GM19043 (cell line): Measurements from ENCODE around the gene CD226.
"Not testable (repeated sequence)": the region's sequence is repeated elsewhere in the genome, so short reads cannot be mapped to it uniquely, and the experiment has no call there.

Experiments
- ATAC-seq: cut with Tn5 transposase; IDR thresholded peaks from one replicate; pipeline ENCODE4 v1.9.1; 2021; ENCODE audit warnings: low read depth; ENCODE audit not compliant: unreplicated experiment

The CD226 gene

DNA sequence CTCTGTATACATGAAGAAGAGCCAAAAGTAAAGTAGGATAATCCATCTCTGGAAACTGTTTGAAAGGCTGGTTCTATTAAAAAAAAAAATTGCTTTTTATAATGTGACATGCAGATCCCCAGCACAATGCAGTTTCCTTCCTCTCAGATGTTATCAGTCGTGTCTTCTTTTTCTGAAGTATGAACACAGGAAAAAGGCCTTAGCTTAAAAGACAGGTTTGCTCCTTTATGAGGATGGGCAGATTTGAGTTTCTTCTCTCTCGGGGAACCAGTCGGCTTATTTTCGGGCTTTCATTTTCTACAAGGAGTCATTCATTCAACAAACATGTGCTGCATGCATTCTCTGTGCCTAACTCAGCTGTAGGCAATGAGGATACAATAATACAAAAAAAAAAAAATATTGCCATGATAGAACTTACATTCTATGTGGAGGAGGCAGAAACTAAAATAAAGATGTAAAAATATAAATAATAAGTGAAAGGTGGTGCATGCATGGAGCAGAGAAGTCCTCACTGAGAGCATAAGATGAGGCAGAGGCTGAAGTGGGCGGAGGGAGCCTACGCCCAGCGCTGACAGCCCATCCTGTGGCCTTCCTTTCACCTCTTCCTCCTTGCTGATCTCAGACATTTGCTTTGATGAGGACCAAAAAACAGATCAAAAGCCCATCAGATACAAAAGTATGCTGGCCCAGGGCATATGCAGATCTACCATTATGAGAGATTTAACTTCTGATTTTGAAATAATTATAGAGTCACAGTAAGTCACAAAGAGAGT, at the start of gene CD226:
CD226 (minus strand) TSS at position 513 of the 773 bp plus-strand sequence; CDS start at position 46, 467 bp downstream.
- peak; percentile 40 for ATAC-seq

GRCh38 chr18:69996951-69997798, 49.5 kb upstream of the CD226 start:
- no peak for ATAC-seq

GRCh38 chr18:69996417-69996816, 48.7 kb upstream of the CD226 start:
- ATAC-seq = no peak

DNA sequence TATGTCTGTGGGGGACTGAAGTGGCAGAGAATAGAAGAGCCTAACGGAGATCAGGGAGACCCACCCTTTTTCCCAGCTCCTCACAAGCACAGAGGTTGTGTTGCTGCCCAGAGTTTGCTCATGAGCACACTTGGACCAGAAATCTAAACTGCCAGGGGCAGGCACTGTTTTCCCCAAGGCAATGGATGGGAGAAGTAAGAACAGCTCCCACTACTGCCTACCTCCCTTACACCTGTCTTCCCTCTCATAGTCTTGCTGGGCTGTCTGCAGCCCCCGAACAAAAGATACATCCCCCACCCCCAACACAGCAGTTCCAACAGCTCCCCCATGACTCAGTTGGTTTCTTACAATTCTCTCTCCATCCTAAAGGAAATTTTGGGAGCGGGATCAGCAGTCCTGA, 48.1 kb upstream of the CD226 start:
- ATAC-seq = no peak

- no peak for ATAC-seq
Observed at GRCh38 chr18:69992776-69993175, 45.1 kb upstream of the CD226 start.

DNA sequence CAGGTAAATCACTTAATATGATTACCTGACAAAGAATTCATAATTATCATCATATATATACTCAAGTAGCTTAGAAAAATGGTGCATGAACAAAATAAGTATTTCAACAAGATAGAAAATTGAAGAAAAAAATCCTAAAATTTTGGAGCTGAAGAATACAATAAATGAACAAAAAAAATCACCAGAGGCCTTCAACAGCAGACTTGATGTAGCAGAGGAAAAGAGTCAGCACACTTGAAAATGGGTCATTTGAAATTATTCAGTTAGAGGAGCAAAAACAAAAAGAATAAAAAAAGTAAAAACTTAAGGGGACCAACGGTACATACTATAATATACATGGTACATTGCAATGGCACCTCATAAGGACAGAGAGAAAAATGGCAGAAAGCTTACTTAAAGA, 40.2 kb upstream of the CD226 start:
- ATAC-seq = no peak

DNA sequence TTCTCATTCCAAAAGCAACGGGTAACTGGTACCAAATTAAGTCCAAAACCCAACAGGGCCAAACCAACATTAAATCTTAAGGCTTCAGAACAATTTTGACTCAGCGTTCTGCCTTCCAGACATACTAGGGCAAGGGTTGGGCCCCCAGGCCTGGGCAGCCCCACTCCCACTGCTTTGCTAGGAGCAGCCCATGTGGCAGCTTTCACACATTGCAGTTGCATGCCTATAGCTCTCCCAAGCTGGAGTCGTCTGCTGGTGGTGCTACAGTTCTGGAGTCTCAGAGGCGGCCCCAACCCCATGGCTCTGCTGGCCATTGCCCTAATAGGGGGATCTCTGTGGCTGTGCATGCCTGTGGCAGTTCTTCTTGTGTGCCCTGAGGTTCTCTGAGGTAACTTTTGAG, 37.6 kb upstream of the CD226 start:
- ATAC-seq = no peak

DNA sequence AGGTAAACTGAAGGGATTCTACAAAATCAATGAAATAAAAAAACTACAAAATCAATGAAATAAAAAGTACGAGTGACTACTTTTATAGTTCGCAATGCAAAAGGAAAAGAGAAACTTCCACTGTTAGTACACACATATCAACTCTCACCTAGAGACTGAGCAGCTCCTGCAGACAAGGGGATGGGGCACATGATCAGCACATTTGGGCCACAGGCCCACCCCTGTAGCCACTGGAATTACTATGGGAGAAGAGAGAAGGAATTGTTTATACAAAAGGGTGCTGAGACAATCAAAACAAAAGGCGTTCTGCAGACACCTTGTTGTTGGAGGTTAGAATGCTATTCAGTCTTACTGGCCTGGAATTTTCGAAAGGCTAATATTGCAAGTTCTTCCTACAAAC, 34.7 kb upstream of the CD226 start:
- ATAC-seq = no peak

DNA sequence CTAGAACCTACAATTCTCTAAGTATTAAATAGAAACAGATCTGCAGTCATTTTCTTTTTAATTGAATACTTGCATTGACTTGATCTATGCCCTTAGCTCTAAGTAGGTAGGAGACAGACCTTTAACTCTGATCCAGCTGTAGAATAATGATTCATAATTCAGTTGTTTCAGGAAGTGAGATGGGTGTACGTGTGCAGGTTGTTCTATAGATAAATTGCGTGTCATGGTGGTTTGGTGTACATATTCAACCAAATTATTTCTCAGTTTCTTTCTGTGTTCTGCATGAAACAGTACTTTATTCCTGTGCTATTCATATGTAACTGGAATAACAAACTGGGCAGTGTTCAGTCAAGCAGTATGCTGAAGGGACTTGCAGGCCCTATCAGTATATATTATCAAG, 34.3 kb upstream of the CD226 start:
- peak; percentile 37 for ATAC-seq

GRCh38 chr18:69980982-69981804, 33.5 kb upstream of the CD226 start:
- no peak for ATAC-seq

GRCh38 chr18:69980509-69980908, 32.8 kb upstream of the CD226 start:
- ATAC-seq = no peak

GRCh38 chr18:69978732-69979715, 31.4 kb upstream of the CD226 start:
- ATAC-seq = peak; percentile 55

GRCh38 chr18:69975294-69975693, 27.6 kb upstream of the CD226 start:
- not testable (repeated sequence) for ATAC-seq

GRCh38 chr18:69974365-69974764, 26.7 kb upstream of the CD226 start:
- no peak for ATAC-seq

DNA sequence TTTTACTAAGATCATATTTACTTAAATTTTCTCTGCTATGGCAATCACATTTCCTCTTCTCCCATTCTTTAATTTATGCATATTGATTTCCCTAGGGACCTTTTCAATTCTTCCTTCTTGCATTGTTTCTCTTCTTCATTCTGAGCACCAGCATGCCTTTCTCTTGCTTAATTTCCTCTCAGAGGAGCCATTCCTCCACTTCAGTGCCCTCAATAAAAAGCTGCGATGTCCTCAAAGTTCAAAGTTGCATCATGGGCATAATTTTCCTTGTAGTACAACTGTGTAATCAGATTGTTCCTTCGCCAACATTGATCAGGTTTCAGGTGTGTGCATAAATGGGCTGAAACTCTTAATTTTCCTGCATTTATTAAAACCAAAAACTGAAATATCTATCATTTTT, 21.8 kb upstream of the CD226 start:
- no peak for ATAC-seq

DNA sequence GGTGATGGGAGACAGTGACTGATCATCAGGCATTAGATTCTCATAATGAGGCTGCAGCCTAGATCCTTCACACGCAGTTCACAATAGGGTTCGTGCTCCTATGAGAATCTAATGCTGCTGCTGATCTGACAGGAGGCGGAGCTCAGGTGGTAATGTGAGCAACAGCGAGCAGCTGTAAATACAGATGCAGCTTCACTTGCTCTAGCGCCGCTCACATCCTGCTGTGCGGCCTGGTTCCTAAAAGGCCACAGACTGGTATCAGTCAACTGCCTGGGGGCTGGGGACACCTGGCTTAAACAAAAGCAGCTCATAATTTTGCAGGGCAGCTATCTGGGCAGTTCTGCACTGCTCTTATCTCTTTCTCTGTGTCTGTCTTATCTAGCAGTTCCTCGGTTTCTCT, 20.4 kb upstream of the CD226 start:
- peak; percentile 98 for ATAC-seq

DNA sequence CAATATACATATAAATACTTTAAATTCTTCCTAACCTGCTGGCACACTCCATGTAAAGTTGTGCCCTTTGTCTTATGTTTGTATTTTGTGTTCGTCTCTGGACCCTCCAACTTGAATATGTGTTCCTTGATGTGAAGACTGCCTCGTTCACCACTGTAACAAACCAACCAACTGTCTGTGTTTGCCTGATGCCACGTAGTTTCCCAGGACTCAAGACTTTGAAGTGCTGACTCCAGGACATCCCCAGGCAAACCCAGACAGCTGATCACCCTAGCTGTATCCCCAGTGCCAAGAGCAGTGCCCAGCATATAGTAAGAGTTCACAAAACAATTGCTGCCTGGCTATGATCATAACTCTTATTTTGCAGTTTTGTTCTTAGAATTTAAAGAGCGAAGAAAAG, 15.5 kb upstream of the CD226 start:
- no peak for ATAC-seq

DNA sequence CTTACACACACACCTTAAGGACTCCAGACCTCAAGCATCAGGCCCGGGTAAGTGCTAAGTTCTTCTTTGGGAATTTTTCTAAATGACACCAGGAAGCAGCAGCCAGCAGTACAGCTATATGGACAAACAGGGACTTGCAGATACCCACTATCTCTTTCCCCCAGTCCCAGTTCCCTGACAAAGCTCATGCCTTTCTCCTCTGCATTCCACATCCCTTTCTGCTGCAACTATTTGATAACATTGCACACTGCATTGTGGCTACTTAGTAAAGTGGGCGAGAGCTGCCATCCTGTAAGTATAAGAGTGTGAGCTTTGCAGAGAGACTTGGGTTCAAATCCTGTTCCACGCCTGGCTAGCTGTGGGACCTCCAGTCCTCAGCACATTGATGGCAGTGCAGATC, 14.0 kb upstream of the CD226 start:
- ATAC-seq = no peak

DNA sequence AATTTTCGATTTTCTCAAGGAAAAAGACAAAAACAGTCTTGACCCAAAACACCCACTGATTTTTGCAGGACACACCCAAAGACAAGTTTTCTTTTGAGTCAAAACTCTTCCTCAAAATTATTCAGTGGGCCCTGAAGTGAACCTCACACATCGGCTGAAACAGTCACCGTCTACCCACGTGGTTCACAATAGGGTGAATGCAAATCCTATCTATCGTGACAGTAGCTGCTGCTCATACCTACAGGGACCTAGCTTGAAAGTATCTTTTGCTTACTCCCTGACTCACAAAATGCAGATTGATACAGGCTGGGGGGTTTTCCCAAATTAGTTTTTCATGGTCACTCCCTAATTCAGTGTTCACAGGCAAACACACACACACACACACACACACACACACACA, 10.7 kb upstream of the CD226 start:
- ATAC-seq = peak; percentile 32

DNA sequence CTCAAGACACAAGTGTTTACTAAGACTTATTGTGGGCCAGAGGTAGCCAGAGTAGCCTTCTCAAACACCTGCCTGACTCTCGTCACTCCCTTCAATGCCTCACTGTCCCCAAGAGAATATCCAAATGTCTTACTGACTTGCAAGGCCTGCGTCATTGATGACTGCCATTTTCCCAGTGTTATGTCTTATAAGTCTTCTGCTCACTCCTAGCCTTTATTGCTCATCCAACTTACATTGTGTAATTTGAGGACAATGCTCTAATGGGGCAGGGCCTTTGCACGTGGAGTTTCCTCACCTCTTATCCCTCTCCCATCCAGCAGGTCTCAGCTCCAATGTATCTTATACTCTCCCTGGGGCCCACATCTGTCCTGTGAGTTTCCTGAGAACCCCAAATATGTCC, 10.1 kb upstream of the CD226 start:
- no peak for ATAC-seq
